HG02759 (cell line): ENCODE measurements around the gene C13orf46.
"Not testable (repeated sequence)": the region's sequence is repeated elsewhere in the genome, so short reads cannot be mapped to it uniquely, and the experiment has no call there.

Experiments used
- ATAC-seq: cut with Tn5 transposase; IDR thresholded peaks from one replicate; pipeline ENCODE4 v1.9.1; 2021; ENCODE audit warnings: mild to moderate bottlenecking, moderate library complexity; ENCODE audit not compliant: unreplicated experiment

The C13orf46 gene

GRCh38 chr13:113995051-113995601 is 21.2 kb upstream of the C13orf46 start:
- ATAC-seq: no peak

- ATAC-seq: no peak
These were observed 18.6 kb upstream of the C13orf46 start for GRCh38 chr13:113992276-113993005.

- ATAC-seq: no peak
These were observed 17.9 kb upstream of the C13orf46 start for GRCh38 chr13:113991676-113992179.

DNA sequence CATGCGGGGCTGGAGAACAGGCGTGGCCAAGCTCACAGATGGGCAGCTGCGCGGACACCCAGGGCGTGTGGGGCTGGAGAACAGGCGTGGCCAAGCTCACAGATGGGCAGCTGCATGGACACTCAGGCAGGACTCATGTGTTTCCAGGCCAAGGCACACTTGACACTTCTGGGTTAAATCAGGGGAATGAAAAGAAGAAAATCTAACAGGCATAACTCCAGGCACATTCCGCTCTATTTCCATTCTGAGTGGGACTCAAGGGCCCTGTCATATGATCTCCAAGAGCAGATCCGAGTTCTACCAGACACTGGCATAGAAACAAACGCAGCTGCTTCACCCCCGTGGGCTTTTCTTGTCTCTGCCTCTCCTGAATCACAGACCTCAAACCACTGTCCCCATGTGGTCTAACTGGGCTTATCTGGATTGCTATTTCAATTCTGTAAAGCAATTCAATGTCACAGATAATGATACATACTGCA is 17.4 kb upstream of the C13orf46 start:
- ATAC-seq: no peak

GRCh38 chr13:113990321-113990837 is 16.5 kb upstream of the C13orf46 start:
- ATAC-seq: no peak

DNA sequence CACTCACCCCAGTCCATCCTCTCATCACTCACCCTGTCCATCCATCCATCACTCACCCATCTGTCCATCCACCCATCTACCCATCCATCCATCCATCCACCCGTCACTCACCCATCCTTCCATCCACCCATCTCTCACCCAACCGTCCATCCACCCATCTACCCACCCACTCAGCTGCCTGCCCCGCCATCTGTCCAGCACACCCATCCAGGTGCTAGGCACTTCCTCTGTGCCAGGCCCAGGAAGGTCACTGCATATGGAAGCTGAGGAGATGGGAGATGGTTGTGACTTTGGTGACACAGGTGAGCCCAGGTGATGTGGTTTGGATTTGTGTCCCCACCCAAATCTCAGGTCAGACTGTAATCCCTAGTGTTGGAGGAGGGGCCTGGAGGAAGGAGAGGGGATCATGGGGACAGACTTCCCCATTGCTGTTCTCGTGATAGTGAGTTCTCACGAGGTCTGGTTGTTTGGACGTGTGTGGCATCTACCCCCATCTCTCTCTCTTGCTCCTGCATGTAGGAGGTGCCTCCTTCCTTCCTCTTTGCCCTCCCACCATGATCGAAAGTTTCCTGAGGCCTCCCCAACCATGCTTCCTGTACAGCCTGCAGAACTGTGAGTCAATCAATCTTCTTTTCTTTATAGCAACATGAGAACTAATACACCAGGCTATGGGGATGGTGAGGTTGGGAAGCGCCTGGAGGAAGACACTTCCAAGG is 15.9 kb upstream of the C13orf46 start:
- ATAC-seq: no peak

DNA sequence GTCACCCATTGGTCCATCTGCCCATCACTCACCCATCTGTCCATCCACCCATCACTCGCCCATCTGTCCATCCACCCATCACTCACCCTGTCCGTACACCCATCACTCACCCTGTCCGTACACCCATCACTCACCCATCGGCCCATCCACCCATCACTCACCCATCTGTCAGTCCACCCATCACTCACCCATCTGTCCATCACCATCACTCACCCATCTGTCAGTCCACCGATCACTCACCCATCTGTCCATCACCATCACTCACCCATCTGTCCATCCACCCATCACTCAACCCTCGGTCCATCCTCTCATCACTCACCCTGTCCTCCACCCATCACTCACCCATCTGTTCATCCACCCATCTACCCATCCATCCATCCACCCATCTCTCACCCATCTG is 15.0 kb upstream of the C13orf46 start:
- ATAC-seq: not testable (repeated sequence)

- no peak for ATAC-seq
These were observed 8.4 kb upstream of the C13orf46 start for GRCh38 chr13:113982296-113982661.

GRCh38 chr13:113981611-113982295 is 7.9 kb upstream of the C13orf46 start:
- ATAC-seq: no peak

- ATAC-seq: no peak
These were observed 7.3 kb upstream of the C13orf46 start for GRCh38 chr13:113981194-113981605.

GRCh38 chr13:113980489-113981064 is 6.7 kb upstream of the C13orf46 start:
- no peak for ATAC-seq

DNA sequence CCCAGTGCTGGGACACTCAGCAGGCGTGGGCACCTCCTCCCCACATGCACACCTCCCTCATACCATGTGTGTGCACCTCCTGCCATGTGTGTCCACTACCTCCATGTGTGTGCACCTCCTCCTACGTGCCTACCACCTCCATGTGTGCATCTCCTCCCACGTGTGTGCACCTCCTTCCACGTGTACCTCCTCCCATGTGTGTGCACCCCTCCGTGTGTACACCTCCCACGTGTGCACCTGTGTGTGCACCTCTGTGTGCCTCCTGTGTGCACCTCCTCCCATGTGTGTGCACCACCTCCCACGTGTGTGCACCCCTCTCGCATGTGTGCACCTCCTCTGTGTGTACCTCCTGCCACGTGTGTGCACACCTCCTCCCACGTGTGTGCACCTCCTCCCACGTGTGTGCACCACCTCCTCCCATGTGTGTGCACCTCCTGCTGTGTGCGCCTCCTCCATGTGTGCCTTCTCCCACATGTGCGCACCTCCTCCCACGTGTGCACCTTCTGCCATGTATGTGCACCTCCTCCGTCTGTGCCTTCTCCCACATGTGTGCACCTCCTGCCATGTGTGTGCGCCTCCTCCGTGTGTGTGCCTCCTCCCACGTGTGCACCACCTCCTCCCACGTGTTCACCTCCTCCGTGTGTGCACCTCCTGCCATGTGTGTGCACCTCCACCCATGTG is 6.1 kb upstream of the C13orf46 start:
- no peak for ATAC-seq

- ATAC-seq: no peak
These were observed 5.0 kb upstream of the C13orf46 start for GRCh38 chr13:113978741-113979481.

DNA sequence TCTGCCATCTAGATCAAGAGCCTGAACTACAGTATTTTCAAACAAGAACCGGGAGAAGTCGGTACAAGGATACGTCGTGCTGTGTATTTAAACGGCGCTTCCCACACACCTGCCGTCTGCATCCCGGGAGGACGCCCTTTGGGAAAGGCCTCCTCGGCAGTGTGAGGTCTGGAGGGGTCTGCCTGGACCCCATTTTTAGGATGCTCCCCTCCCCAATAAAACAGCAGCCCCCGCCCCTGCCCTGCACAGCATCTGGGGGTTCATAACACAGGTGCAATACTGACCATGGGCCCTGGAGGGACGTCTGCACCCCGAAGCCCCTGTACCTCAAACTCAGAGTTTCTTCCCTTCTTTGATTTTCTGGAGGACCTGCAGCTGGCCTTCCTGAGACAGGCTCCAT is 4.1 kb upstream of the C13orf46 start:
- ATAC-seq: no peak

GRCh38 chr13:113976711-113977684 is 3.1 kb upstream of the C13orf46 start:
- no peak for ATAC-seq

- ATAC-seq: no peak
These were observed 1.5 kb upstream of the C13orf46 start for GRCh38 chr13:113975416-113975815.

GRCh38 chr13:113974304-113975281 is 717 bp upstream of the C13orf46 start:
- no peak for ATAC-seq
